HG03139 (cell line): ENCODE measurements around the gene AMOT.
A peak's percentile ranks its signal among the peaks of the same experiment; 100 is the strongest.

Experiments used
- ATAC-seq: cut with Tn5 transposase; IDR thresholded peaks from one replicate; pipeline ENCODE4 v1.9.1; 2021; ENCODE audit not compliant: unreplicated experiment

The AMOT gene

GRCh38 chrX:112808007-112808406 lies 32.6 kb downstream of the AMOT start:
- no peak for ATAC-seq

DNA sequence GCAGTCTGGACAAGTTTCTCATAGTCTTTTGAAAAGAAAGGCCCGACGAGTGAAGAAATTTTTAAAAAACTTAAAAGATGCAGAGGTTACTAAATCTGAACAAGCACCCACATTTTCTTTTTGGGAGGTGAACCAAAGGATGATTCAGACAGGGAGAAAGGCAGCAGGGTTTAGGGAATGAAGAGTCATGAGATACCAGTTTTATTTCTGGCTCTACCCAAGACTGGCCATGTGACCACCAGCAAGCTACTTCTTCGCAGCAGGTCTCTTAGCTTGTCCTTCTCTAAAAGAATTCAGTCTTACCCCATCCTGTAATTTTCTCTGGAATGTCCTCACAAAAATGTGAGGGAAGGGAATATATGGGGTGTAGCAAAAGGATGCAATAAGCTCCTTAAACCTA lies 37.6 kb downstream of the AMOT start:
- ATAC-seq = no peak

- no peak for ATAC-seq
Measured at GRCh38 chrX:112802541-112802940, 38.1 kb downstream of the AMOT start.

- ATAC-seq = no peak
Measured at GRCh38 chrX:112800971-112801775, 39.5 kb downstream of the AMOT start.

DNA sequence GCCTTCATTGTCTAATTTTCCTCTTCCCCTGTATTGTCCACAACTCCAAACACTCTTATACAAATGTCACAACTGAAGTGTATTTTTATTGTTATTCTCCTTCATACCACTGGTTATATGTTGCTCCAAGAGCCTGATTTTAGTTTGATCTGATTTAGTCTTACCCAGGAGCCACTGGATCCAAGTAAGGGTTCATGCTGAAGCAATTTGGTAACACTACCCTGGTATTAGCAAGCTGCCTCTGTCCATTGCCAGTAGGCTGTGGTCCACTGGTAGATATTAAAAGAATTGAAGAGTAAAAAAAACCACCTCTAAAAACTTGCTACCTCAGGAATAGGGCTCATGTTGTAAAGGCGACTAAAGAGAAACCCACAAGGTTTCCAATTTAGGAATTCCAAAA lies 41.2 kb downstream of the AMOT start:
- ATAC-seq = no peak

DNA sequence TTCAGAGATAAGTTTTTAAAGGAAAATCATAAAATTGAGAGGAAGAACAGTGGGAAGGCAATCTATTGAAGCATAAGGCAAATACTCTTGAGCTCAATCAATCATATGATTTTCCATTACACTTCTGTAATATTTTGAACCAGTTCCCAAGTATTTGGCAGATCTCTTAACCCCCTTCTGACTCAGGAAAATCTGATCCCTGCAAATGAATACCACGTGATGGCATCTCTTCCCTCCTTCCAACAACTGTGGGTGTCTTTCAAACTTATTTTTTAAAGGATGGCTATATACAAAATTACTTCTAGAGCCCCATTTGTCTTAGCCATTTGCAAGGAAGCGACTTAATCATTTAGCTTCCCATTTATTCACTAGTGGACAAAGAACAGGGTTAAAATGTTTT lies 41.9 kb downstream of the AMOT start:
- no peak for ATAC-seq

- ATAC-seq = no peak
Measured at GRCh38 chrX:112789931-112790330, 50.7 kb downstream of the AMOT start.

GRCh38 chrX:112786076-112786475 lies 54.6 kb downstream of the AMOT start:
- ATAC-seq = no peak

DNA sequence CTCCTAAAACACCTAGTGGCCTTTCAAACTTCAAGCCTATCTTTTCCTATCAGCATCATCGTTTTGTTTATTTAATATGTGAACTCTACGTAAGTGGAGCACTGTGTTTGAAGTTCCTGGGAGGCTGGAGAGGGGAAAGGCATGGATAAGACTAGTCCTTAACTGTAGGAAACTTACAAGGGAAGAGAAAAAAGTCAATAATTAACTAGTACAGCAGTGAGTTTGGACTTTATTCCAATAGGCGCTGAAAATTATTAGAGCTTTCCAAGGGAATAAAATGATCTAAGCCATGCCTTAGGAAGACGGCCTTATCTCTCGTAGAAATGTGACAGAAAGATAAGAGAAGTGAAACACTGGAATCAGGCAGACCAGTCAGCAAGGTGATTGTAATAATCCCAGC lies 55.3 kb downstream of the AMOT start:
- ATAC-seq = no peak

GRCh38 chrX:112784692-112785091 lies 55.9 kb downstream of the AMOT start:
- ATAC-seq = no peak

DNA sequence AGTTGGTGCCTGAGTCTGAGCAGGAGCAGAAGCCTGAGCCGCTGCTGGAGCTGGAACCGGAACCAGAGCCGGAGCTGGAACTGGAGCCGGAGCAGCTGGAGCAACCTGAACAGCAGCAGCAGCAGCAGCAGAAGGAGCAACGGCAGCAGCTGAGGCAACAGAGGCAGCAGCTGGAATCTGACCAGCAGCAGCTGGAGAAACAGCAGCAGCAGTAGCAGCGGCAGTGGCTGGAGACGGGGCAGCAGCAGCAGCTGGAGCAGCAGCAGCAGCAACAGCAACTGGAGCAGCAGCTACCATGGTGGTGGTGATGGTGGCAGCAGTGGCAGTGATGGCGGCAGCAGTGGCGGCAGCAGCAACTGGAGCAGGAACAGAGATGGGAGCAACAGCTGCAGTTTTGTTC lies 61.5 kb downstream of the AMOT start:
- ATAC-seq = no peak

- ATAC-seq = no peak
Measured at GRCh38 chrX:112774651-112775293, 65.9 kb downstream of the AMOT start.

- ATAC-seq = no peak
Measured at GRCh38 chrX:112774142-112774541, 66.5 kb downstream of the AMOT start.

DNA sequence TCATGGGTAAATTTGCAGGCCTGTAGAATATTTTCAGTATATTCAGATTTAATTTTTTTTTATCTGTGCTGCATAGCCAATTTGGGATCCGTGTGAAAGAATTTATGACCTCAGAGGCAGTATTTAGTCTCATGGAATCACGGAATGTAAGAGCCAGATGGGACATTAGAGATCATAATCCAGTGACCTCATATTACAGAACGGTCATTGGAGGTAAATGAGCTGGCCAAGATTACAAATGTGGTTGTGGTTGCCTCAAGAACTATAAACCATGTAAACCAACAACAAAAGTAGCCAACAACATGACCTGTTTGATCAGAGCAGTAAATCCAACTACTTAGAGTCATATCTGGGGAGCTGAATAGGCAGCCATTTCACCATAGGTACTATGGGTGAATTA lies 71.6 kb downstream of the AMOT start:
- no peak for ATAC-seq

DNA sequence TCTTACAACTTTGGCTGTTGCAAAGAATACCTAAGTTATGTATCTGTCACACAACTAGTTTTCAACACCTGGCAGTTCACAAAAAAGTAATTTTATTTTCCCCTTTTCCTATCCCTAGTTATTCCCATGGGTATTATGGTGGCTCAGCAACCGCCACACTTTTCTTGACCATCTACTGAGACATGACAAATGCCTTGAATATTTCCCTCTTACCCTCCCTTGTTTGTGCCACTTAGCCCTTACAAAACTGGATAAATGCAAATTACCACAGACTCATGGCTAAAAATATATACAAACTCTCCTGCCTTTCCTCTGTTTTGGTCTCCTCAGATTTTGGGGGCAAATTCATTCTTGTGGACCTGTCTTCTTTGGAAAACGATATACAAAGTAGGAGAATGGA lies 72.1 kb downstream of the AMOT start:
- no peak for ATAC-seq

DNA sequence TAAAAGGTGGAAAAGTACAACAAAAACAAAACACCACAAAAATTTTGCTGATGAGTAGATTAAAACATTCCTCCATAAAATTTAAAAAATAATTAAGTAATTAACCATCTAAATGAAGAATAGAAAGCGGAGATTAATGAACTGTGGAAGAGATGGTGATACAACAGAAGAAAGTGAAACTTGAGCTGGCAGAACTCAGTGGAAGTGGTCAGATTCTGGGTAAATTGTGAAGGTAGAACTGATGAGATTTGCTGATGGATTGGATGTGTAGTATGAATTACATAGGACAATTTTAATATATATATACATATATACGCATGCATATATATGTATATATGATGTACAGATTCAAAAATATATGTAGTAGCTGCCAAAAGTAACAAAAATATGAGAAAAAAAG lies 73.9 kb downstream of the AMOT start:
- ATAC-seq = no peak

DNA sequence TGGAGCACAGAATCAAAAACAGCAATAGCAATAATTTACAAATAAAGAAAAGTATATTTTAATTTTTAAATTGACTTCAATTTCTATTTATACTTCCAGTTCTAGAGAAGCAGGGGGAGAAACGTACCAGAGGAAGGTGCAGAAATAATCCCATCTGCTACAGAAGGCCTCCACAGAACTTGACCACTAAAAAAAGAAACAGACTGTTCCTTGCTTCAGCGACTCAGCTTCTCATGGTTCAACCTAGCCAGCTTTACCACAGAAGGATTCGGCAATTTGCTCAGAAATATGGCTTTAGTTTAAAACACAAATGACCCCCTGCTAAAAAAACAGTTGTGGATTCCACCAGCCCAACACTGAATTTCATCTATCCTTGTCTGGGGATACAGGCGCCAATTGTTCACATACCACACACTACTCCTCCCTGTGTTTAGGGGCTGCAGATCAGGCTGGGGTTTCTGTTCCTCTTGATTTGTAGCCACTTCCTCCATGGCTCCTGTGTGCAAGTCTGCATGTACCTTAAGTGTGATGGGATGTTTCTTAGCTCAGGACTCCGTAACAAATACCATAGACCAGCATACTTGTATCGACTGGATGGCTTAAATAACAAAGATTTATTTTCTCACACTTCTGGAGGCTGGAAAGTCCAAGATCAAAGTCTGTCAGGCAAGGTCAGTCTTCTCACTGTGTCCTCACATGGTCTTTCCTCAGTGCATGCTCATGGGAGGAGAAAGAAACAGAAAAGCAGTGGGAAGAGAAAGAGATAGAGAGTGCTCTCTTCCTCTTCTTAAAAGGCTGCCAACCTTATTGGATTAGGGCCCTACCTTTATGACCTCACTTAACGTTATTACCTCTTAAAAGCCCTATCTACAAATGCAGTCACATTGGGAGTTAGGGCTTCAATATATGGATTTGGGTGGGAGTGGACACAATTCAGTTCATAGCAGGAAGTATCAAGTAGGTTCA lies 79.1 kb downstream of the AMOT start:
- ATAC-seq = peak; percentile 84

DNA sequence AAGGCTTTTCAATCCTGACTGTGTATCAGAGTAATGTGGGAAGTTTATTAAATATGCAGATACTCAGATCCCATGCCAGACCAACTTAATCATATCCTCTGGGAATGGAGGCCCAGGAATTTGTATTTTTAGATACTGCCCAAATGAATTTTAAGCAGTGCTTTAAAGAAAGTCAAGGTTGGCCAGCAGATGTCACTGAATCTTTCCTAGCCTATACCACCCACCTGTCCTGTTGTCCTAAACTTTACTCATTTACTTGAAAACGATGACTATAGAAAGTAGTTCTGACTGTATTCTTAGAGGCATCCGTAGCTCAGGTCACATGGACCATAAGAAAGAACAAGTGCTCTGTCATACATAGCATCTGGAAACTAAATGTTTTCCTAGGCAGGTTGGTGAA lies 79.9 kb downstream of the AMOT start:
- peak; percentile 41 for ATAC-seq

DNA sequence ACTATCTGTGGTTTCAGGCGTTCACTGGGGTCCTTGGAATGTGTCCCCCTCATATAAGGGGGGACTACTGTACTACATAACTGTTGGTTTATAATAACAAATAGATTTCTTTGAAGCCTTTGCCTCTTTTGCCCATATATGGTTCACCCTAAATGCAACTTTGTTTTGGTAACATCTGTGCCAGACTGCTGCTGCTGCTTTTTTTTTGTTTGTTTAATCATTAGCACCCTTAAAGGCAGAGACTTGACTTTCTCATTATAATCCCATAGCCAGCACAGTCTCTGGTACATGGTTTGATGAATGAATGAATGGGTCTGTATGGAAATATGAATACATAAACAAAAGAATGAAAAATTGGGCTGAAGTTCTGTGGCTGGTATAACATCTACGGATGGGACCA lies 80.7 kb downstream of the AMOT start:
- no peak for ATAC-seq

DNA sequence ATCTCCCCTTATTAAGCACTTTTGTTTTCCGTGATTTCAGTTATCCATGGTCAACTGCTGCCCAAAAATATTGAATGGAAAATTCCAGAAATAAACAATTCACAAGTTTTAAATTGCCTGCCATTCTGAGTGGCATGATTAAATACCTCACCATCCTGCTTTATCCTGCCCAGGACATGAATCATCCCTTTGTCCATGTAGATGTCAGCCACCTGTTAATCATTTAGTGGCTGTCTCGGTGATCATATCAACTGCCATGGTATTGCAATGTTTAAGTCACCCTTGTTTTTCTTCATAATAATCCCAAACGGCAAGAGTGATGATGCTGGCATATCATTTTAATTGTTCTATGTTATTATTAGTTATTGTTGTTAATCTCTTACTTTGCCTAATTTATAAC lies 81.1 kb downstream of the AMOT start:
- no peak for ATAC-seq

GRCh38 chrX:112757946-112758345 lies 82.7 kb downstream of the AMOT start:
- no peak for ATAC-seq

- ATAC-seq = no peak
Measured at GRCh38 chrX:112753116-112753515, 87.5 kb downstream of the AMOT start.
